B cell (primary cell): ENCODE results near the gene UNC13C.

Experiments
- CTCF ChIP-seq: fragments of 200-600 bp; IDR thresholded peaks from one replicate; pipeline ENCODE4 v1.8.0; 2022; ENCODE audit warnings: antibody characterized with exemption, mild to moderate bottlenecking
- EZH2 ChIP-seq: IDR thresholded peaks from 2 replicates; pipeline ENCODE4 v1.6.1; 2012; ENCODE audit warnings: borderline replicate concordance, low read depth, mild to moderate bottlenecking, moderate library complexity, low read length; ENCODE audit not compliant: insufficient read depth, poor library complexity, severe bottlenecking

DNA sequence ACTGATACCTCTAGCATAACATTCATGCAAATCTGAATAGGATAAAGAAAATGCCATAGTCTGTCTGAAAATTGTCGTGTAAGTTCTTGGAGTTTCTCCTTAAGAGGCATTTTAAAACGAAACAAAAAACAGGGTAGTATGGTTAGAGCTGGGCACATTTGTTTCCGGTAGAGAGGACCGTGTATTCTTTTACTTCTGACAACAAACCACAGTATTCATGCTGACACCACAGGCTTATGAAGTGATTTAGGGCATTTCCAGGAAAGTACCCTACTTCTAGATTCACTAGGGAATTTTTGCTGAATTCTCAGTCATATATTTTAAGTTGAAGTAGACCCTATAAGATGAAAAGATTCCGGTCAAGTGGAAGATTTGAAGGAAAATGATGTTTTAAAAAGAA, 541.3 kb downstream of the UNC13C start:
- TF ChIP-seq CTCF, result no peak
- no peak for TF ChIP-seq EZH2
